GM12891 (cell line): Measurements from ENCODE around the gene RPS6KB1.

ENCODE experiments used
- PAX5 ChIP-seq: IDR thresholded peaks from 2 replicates; pipeline ENCODE4 v1.6.1; 2011; ENCODE audit warnings: low read length, moderate library complexity, mild to moderate bottlenecking; ENCODE audit not compliant: insufficient read depth, severe bottlenecking
- POLR2A ChIP-seq: IDR thresholded peaks from 2 replicates; pipeline ENCODE4 v1.6.1; 2011; ENCODE audit warnings: low read depth, low read length, control low read depth
- POU2F2 ChIP-seq: IDR thresholded peaks from 2 replicates; pipeline ENCODE4 v1.6.1; 2011; ENCODE audit warnings: low read depth, mild to moderate bottlenecking, control low read depth, low read length, moderate library complexity
- TAF1 ChIP-seq: IDR thresholded peaks from 2 replicates; pipeline ENCODE4 v1.6.1; 2011; ENCODE audit warnings: low read depth, low read length, control low read depth

GRCh38 chr17:59870482-59870881 is 22.4 kb upstream of the RPS6KB1 start:
- TF ChIP-seq PAX5 (no peak), POLR2A (no peak), POU2F2 (no peak), TAF1 (no peak)
